GM13976 (cell line): ENCODE measurements around the gene STK32B.

Source experiments
- DNase-seq: peaks from one replicate; pipeline ENCODE4 v3.0.0; 2012; ENCODE audit warnings: low spot score
- in situ Hi-C: fragments of 300-500 bp; cut with MboI; formaldehyde crosslinking; loops from one replicate; pipeline ENCODE4 v1.12.0; 2022; ENCODE audit warnings: low sequenced_read_pairs, mixed read lengths, inconsistent platforms; ENCODE audit not compliant: unreplicated experiment
- TF ChIP-seq, protein P1 (sequence below): IDR thresholded peaks from 2 replicates; pipeline ENCODE4 v1.5.1; 2012; ENCODE audit warnings: borderline replicate concordance, mild to moderate bottlenecking; ENCODE audit not compliant: insufficient read depth; ENCODE audit errors: extremely low read depth, missing control alignments, control extremely low read depth

Gene STK32B

GRCh38 chr4:5200513-5200912 is 149.2 kb downstream of the STK32B start:
- in situ Hi-C loops: no loop called here
- DNase-seq: no peak
- TF ChIP-seq, protein P1, sequence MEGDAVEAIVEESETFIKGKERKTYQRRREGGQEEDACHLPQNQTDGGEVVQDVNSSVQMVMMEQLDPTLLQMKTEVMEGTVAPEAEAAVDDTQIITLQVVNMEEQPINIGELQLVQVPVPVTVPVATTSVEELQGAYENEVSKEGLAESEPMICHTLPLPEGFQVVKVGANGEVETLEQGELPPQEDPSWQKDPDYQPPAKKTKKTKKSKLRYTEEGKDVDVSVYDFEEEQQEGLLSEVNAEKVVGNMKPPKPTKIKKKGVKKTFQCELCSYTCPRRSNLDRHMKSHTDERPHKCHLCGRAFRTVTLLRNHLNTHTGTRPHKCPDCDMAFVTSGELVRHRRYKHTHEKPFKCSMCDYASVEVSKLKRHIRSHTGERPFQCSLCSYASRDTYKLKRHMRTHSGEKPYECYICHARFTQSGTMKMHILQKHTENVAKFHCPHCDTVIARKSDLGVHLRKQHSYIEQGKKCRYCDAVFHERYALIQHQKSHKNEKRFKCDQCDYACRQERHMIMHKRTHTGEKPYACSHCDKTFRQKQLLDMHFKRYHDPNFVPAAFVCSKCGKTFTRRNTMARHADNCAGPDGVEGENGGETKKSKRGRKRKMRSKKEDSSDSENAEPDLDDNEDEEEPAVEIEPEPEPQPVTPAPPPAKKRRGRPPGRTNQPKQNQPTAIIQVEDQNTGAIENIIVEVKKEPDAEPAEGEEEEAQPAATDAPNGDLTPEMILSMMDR: no peak

- no peak for DNase-seq
- in situ Hi-C loops: no loop called here
- TF ChIP-seq, protein P1: no peak
These were observed 152.2 kb downstream of the STK32B start for GRCh38 chr4:5203309-5203992.

DNA sequence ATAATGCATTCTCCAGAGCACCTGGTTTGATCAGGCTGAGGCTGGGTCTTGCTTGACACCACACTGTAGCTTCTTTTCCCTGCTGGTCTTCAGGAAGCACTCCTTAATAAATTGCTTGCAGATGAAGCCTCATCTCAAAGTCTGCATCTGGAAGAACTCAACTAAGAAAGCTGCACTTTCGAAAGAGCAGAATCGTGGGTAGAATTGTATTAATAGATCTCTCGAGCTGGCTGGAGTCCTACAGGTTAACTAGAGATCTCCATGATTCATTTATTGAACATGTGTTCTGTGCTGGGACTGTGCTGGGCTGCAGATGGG is 152.7 kb downstream of the STK32B start:
- DNase-seq: no peak
- TF ChIP-seq, protein P1: no peak
- in situ Hi-C loops: no loop called here

DNA sequence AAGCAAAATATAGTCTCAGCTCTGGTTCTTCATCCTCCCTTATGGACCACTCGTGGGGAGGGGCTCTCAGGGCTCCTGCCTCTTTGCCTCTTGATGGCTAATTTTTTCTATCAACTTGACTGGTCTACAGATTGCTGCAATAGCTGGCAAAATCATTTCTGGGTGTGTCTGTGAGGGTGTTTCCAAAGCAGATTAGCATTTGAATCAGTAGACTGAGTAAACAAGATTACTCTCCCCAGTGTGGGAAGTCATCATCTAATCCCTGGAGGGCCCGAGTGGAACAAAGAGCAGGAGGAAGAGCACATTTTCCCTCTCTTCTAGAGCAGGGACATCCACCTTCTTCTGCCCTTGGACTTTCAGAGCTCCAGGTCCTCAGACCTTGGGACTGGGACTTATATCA is 153.5 kb downstream of the STK32B start:
- TF ChIP-seq, protein P1: no peak
- DNase-seq: no peak

DNA sequence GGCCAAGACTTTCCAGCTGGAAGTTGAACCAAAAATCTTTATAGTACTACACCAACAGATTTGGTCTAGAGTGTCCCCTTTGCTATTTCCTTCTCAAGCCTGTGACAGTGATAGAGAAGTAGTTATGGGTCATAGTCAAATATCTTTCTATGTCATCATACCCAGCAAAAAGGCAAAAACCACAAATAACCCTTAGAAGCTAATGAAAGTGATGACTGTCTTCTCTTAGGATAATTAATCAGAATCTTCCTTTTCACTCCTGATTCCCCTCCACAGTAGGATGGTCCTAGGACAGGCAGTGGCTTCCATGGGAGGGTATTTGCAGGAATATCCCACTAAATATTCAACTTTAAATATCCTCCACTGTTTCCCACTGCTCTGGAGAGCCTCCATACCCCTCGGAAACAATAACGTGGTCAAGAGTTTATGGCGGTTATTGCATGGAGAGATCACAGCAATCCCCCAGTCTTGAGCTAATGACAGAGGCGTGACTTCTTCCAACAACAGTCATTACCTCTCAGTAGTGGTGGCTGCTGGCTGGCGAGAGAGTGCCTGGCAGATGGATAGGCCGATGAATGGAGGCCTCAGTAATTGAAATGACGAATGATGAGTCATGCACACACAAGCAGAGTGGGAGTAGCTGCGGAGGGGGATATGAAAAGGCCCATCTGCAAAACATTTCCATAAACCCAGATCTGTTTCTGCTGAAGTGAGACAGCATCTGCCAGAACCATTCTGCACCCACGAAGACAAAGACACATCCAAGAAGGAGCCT is 154.9 kb downstream of the STK32B start:
- in situ Hi-C loops: no loop called here
- TF ChIP-seq, protein P1: no peak
- no peak for DNase-seq

More for the DNA sequence above, 153.5 kb downstream of the STK32B start:
- in situ Hi-C loops: no loop called here

GRCh38 chr4:5209862-5210261 is 158.6 kb downstream of the STK32B start:
- in situ Hi-C loops: no loop called here
- TF ChIP-seq, protein P1: no peak
- DNase-seq: no peak
